ENCODE measurements around the gene POLN.

- TF ChIP-seq CTCF (IDR thresholded peaks at IDR 0.05) (no peak), POLR2A (IDR thresholded peaks at IDR 0.05) (no peak)
These were observed 58.5 kb downstream of the POLN start for GRCh38 chr4:2183394-2183793.
